Measurements from ENCODE around the gene TNFRSF18. TPM values are rescaled to one million over a fixed set of nuclear protein-coding genes. Genes with fewer than 3 reads are reported as not detected.

TNFRSF18 gene
- total and polyA plus RNA-seq, 2 donors (not counting 3 experiments of a cell fraction or from before 2014, with no cell fraction given), result not detected

DNA sequence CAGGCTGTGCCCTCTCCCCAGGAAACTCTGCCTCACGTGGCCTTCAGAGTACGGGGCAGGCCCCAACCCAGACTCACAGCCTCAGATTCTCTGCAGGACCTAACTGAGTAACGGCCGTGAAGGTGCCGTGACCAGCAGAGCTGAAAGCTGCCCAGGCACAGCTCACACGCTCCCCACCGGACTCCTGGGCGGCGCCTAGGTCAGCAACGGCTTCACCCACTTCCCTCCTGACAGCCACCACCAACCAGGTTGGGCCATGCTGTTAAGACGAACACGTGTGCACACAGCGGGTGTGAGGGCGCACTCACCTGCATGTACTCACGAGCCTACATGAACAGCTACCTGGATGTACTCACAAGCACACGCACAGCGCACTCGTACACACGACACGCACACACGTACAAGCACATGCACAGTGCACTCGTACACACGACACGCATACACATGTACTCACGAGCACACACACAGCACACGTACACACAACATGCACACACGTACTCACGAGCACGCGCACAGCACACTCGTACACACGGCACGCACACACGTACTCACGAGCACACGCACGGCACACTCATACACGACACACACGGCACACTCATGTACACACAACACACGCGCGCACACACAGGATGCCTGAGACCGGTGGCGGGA lies 16.3 kb upstream of the TNFRSF18 start:
- Histone ChIP-seq H3K9me1 (replicated peaks; ENCODE audit: control insufficient read depth, extremely low read depth, insufficient read depth, low read length) (no peaks in the 10 kb centered on the region), H3K9me3 (replicated peaks; ENCODE audit: control insufficient read depth, insufficient read depth, low read length) (no peaks in the 10 kb centered on the region), H3K27me3 (ENCODE audit: control insufficient read depth in 2 of 2, insufficient read depth in 2 of 2, low read length in 2 of 2) (no peaks in the 10 kb centered on the region), H3K36me3 (ENCODE audit: control insufficient read depth in 2 of 2, extremely low read depth in 1 of 2, insufficient read depth in 2 of 2, low read length in 2 of 2) (peaks cover 0 to 54% of the 10 kb centered on the region in 2 experiments), H3K4me3 (replicated peaks in 1 of 3; ENCODE audit: insufficient read depth in 1 of 3, low read depth in 1 of 3, low read length in 3 of 3) (no peak overlapping the region), H3K27ac (ENCODE audit: insufficient read depth, low read depth, low read length) (no peak overlapping the region), H3K4me2 (ENCODE audit: insufficient read depth, low read length) (no peak overlapping the region), H4K20me1 (replicated peaks; ENCODE audit: control insufficient read depth, extremely low read depth, insufficient read depth, low read length) (no peaks in the 10 kb centered on the region), H2AFZ (ENCODE audit: low read depth, low read length) (no peak overlapping the region), H3K79me2 (ENCODE audit: control insufficient read depth, insufficient read depth, low read length) (peaks cover 22% of the 10 kb centered on the region), H3K4me1 (ENCODE audit: control insufficient read depth, extremely low read depth, insufficient read depth, low read length) (no peaks in the 10 kb centered on the region), H3K9ac (replicated peaks; ENCODE audit: extremely low read depth, insufficient read depth, low read length) (no peak overlapping the region)
- TF ChIP-seq GATA2 (IDR thresholded peaks at IDR 0.05; ENCODE audit: insufficient read depth, insufficient read length, low read depth, low read length), result no peak
- TF ChIP-seq, protein P1, sequence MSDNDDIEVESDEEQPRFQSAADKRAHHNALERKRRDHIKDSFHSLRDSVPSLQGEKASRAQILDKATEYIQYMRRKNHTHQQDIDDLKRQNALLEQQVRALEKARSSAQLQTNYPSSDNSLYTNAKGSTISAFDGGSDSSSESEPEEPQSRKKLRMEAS (IDR thresholded peaks at IDR 0.05; ENCODE audit: insufficient read depth, insufficient read length), result no peak
- no peak for TF ChIP-seq POLR2A (IDR thresholded peaks at IDR 0.05; ENCODE audit: low read depth, low read length)
- TF ChIP-seq POLR2AphosphoS5 (IDR thresholded peaks at IDR 0.05; ENCODE audit: insufficient read depth, low read depth, low read length), result no peak
- TF ChIP-seq FOS (IDR thresholded peaks at IDR 0.05; ENCODE audit: borderline replicate concordance, insufficient read depth, low read length), result no peak
- TF ChIP-seq, protein P2, sequence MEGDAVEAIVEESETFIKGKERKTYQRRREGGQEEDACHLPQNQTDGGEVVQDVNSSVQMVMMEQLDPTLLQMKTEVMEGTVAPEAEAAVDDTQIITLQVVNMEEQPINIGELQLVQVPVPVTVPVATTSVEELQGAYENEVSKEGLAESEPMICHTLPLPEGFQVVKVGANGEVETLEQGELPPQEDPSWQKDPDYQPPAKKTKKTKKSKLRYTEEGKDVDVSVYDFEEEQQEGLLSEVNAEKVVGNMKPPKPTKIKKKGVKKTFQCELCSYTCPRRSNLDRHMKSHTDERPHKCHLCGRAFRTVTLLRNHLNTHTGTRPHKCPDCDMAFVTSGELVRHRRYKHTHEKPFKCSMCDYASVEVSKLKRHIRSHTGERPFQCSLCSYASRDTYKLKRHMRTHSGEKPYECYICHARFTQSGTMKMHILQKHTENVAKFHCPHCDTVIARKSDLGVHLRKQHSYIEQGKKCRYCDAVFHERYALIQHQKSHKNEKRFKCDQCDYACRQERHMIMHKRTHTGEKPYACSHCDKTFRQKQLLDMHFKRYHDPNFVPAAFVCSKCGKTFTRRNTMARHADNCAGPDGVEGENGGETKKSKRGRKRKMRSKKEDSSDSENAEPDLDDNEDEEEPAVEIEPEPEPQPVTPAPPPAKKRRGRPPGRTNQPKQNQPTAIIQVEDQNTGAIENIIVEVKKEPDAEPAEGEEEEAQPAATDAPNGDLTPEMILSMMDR (IDR thresholded peaks at IDR 0.05; ENCODE audit: extremely low read depth in 1 of 2, insufficient read depth in 1 of 2, low read depth in 1 of 2, low read length in 2 of 2), result no peak
- no peak for TF ChIP-seq MYC (IDR thresholded peaks at IDR 0.05; ENCODE audit: low read depth, low read length)
- TF ChIP-seq EZH2 (IDR thresholded peaks at IDR 0.05; ENCODE audit: borderline replicate concordance, low read depth, low read length, severe bottlenecking), result no peak
- no peak for TF ChIP-seq JUN (IDR thresholded peaks at IDR 0.05; ENCODE audit: borderline replicate concordance, insufficient read depth, insufficient read length, low read depth)
- FAIRE-seq, result no peak
- POLR2A ChIA-PET, result no interaction called here
- intact Hi-C loops (cut with micrococcal nuclease), result no loop called here
- dilution Hi-C loops (cut with MboI; ENCODE audit: extremely low pct_ligation_motif_present, low sequenced_read_pairs), result no loop called here
- no peak for DNase-seq (ENCODE audit: low read depth, low spot score)
- CTCF ChIA-PET, result no interaction called here
- no TSS peak for BruUV-seq (replicated peaks)

Data from endothelial cell of umbilical vein (primary cell).